Tibial nerve (tissue), 4 donors: ENCODE measurements around the gene RANBP17.

Experiments
- EP300 ChIP-seq, 2 donors: sonication (generic); formaldehyde crosslinking; IDR thresholded peaks; one replicate each; pipeline ENCODE4 v1.6.1; 2017; ENCODE audit warnings: antibody characterized with exemption in 2 of 2, mild to moderate bottlenecking in 1 of 2
- TF ChIP-seq, protein P1 (sequence below), 5 experiments: fragments of 200-600 bp in 3 of 5; fragments of 450-650 bp in 2 of 5; sonication (generic) in 3 of 5; IDR thresholded peaks; one replicate each; pipeline ENCODE4 v1.5.1; 2016 to 2019; ENCODE audit warnings: antibody characterized with exemption in 5 of 5, mild to moderate bottlenecking in 3 of 5, moderate library complexity in 2 of 5

DNA sequence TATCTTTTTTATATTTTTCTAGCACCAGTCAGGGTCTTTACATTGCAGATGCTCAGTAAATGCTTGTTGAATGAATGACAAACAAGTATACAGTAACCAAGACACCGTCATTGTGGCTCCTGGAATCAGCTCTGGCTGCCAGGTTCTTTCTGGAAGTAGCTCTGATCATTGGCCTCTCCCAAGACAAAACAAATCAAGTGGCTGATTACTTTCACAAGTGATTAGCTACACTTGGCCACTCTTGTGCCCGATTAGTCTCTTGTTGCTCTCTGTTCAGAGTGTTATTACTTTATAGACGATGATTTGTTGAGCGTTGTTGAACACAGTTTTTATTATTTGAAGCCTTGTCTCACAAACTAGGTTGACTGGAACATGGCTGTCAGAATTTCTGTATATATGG, 327.6 kb downstream of the RANBP17 start:
- TF ChIP-seq, protein P1, sequence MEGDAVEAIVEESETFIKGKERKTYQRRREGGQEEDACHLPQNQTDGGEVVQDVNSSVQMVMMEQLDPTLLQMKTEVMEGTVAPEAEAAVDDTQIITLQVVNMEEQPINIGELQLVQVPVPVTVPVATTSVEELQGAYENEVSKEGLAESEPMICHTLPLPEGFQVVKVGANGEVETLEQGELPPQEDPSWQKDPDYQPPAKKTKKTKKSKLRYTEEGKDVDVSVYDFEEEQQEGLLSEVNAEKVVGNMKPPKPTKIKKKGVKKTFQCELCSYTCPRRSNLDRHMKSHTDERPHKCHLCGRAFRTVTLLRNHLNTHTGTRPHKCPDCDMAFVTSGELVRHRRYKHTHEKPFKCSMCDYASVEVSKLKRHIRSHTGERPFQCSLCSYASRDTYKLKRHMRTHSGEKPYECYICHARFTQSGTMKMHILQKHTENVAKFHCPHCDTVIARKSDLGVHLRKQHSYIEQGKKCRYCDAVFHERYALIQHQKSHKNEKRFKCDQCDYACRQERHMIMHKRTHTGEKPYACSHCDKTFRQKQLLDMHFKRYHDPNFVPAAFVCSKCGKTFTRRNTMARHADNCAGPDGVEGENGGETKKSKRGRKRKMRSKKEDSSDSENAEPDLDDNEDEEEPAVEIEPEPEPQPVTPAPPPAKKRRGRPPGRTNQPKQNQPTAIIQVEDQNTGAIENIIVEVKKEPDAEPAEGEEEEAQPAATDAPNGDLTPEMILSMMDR (IDR thresholded peaks at IDR 0.05), result no peak
- no peak for TF ChIP-seq EP300 (IDR thresholded peaks at IDR 0.05)
